ENCODE results near the gene TSPAN13.

TSPAN13 gene

DNA sequence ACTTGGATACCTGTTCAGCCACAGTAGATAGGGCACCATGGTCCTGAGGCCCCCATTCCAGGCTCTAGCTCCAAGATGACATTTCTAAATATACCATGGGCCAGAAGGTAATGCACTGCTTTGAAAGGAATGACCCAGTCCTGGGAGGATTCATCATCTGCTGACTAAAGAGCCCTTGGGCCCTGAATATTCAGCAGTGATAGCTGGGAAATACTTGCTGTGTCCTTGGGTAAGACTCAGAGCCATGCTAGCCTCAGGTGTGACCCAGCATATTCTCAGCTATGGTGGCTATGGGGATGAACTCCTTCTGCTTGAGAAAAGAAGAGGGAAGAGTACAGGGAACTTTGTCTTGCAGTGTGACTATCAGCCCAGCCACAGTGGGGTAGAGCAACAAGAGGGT, 72.5 kb downstream of the TSPAN13 start:
- no peak for DNase-seq (ENCODE audit: low read depth)
- TF ChIP-seq, protein P1, sequence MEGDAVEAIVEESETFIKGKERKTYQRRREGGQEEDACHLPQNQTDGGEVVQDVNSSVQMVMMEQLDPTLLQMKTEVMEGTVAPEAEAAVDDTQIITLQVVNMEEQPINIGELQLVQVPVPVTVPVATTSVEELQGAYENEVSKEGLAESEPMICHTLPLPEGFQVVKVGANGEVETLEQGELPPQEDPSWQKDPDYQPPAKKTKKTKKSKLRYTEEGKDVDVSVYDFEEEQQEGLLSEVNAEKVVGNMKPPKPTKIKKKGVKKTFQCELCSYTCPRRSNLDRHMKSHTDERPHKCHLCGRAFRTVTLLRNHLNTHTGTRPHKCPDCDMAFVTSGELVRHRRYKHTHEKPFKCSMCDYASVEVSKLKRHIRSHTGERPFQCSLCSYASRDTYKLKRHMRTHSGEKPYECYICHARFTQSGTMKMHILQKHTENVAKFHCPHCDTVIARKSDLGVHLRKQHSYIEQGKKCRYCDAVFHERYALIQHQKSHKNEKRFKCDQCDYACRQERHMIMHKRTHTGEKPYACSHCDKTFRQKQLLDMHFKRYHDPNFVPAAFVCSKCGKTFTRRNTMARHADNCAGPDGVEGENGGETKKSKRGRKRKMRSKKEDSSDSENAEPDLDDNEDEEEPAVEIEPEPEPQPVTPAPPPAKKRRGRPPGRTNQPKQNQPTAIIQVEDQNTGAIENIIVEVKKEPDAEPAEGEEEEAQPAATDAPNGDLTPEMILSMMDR (IDR thresholded peaks at IDR 0.05; ENCODE audit: low read length, missing control alignments) = no peak
- no peak overlapping the region for H3K4me3 ChIP-seq (replicated peaks; ENCODE audit: low read depth, low read length)

DNA sequence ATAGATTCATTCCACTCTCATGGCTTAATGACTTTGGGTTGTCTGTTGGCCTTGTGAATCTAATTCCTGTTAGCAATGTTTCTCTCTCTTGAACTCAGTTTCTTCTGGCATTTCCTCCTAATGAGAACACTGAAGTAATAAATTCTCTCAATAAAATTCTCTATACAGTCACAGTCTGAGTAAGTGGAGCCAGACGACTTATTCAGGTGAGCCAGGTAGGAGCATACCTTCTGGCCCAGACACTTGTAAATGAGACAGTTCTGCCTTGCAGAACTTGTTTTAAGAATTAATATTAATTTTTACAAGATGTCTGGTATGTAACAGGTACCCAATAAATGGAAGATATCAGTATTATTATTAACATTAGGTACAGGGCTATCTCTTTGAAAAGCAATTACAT, 79.8 kb downstream of the TSPAN13 start:
- DNase-seq (ENCODE audit: low read depth) = no peak
- H3K4me3 ChIP-seq (replicated peaks; ENCODE audit: low read depth, low read length) = no peak overlapping the region
- TF ChIP-seq, protein P1 (IDR thresholded peaks at IDR 0.05; ENCODE audit: low read length, missing control alignments) = no peak
